GM04504 (cell line): Measurements from ENCODE around the gene SLC24A4.
A peak's percentile ranks its signal among the peaks of the same experiment; 100 is the strongest.

ENCODE experiments used
- DNase-seq: peaks from one replicate; pipeline ENCODE4 v3.0.0-alpha.2; 2012; ENCODE audit warnings: low read depth

The SLC24A4 gene

GRCh38 chr14:92546347-92547053 lies 223.5 kb downstream of the SLC24A4 start:
- no peak for DNase-seq

DNA sequence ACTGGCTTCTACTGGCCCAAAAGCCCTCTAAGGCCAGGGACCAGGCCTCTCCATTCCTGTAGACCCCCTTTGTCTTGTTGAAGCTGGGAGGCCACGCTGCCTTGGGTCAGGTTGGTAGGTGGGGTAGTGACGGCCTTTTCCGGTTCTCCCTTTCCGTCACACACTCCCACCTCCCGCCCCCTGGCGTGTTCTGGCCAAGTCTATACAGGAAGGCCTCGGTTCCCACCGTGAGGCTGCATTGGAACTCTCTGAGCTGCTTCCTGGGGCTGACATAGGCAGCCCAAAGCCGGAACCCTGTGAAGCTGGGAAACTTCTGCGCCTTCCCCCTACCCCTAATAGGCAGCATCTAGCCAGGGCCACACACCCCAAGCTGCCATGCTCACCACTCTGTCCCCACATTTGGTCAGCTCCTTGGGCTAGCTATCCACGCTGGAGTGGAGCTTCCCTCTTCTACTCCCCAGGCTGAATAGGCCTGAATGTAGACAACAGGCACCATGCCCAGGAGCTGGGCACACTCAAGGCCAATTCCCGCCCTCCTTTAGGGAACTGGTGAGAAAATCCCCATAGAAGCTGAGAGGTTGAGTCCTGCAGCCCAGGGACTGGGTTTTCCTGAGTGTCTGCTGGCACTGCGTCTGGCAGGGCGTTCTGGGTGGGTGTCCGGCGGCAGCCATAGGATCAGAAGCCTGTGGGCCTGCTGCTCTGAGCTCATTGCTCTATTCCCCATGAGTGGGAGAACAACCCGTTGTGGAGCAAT lies 226.3 kb downstream of the SLC24A4 start:
- DNase-seq, result peak; percentile 9

DNA sequence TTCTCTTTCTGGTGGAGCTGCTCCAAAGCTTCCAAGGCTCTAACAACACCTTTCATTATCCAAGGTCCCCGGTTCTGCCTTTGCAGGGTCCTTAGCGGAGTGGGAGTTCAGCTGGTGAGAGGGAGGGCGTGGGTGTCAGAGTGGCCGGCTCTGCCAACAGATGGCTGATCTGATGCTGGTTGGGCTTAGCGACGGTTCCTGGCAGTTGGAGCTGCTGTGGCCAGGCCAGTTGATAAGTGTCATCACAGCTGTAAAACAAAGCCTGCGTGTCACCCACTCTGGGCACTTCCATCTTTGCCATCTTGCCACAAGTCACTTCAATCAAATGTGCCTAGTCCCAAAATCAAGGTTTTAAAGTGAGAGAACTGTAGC lies 226.9 kb downstream of the SLC24A4 start:
- peak; percentile 50 for DNase-seq
